HG03025 (cell line): ENCODE measurements around the gene LGALS3BP.
"Not testable (repeated sequence)": the region's sequence is repeated elsewhere in the genome, so short reads cannot be mapped to it uniquely, and the experiment has no call there.

Experiments used
- ATAC-seq: cut with Tn5 transposase; IDR thresholded peaks from one replicate; pipeline ENCODE4 v1.9.1; 2021; ENCODE audit warnings: mild to moderate bottlenecking, moderate library complexity; ENCODE audit not compliant: unreplicated experiment, low FRiP score

LGALS3BP gene

DNA sequence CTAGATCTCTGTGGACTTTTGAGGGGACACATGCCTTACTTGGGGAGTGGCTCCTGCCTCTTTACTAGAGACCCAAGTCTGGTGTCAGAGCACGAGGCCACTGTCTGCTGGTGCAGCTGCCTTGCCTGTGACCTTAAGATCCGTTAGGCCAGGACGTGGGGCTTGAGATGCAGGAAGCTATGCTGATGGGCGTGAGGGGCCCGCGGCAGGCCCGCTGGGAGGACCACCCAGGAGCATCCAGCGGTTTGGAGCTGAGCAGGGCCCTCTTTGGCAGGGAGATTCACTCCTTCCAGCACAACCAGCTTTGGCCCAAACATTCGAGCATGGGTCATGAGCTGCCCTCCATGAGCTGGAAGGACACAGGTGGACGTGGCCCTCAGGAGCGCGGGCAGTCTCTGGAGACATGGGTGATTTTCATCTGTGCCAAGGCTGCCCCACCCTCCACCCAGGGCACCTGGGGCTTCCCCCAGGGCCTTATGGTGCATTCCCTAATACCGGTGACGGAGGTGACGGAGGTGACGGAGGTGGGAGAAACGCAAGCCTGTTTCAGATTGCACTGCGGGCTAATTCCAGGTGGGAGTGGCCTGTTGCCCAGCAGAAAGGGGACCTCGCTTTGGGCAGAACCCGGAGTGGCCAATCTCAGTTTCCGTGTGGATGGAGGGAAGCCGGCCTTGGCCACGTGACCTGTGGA lies 12.7 kb downstream of the LGALS3BP start:
- ATAC-seq = no peak

DNA sequence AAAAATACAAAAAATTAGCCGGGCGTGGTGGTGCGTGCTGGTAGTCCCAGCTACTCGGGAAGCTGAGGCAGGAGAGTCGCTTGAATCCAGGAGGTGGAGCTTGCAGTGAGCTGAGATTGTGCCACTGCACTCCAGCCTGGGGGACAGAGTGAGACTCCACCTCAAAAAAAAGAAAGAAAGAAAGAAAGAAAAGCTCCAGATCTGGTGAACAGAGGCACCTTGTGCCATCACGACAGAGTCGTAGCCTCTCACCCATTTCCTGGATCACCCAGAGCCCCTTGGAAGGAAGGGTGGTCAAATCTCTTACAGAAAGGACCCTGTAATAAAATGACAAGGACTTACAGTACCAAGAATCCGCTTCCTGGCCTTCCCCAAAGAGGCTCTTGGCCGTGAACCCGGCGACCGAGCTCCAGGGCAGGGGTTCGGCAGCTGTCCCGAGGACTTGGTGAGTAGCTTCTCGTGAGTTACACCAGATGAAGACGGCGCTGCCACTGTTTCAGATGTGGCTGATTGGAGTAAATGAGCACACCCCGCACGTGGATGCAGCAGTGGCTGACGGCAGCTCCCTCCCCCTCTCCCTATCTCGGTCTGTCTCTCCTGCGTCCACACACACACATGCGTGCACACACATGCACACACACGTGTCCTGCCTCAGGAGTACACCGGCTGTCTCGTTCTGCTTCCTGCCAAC lies 13.5 kb downstream of the LGALS3BP start:
- ATAC-seq = no peak

DNA sequence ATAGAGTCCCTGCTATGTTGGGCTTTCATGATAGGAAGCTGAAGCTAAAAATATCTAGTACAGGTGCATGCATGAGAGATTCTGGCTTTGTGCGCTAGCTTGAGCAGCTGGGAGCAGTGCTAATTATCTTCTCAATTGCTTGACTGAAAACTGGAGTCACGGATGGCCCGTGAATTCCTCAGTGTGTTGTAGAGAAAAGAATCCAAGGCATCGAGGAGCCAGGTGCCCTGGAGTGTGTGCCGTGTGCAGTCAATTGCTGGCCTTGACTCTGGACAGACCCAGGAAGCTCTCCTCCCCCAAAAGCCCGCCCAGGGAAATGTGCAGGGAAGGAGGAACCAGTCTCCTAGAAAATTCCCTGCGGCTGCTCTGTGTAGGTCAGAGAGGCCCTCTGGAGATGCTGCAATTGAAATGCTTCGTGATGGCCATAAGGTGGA lies 14.2 kb downstream of the LGALS3BP start:
- ATAC-seq = no peak

DNA sequence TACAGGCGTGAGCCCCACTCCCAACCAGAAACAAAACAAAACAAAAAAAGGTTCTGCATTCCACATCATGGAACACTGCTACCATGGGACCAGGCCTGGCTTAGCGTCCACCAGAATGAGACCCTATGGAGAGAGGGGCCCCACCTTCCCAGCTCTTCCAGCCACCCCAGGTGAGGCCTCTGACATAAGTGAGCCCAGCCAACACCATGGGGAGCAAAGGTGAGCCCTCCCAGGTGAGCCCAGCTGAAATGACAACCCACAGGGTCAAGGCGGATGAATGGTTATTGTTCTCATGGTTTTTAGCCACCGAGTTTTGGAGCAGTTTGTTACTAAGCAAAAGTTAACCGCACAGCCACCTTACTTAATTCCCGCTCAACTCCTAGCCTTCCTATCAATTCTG lies 16.3 kb downstream of the LGALS3BP start:
- ATAC-seq = no peak

DNA sequence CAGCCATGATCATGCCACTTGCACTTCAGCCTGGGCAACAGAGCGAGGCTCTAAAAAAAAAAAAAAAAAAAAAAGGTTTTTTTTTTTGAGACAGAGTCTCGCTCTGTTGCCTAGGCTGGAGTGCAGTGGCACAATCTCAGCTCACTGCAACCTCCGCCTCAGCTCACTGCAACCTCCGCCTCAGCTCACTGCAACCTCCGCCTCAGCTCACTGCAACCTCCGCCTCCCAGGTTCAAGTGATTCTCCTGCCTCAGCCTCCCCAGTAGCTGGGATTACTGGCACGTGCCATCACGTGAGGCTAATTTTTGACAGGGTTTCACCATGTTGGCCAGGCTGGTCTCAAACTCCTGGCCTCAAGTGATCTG lies 16.8 kb downstream of the LGALS3BP start:
- not testable (repeated sequence) for ATAC-seq

DNA sequence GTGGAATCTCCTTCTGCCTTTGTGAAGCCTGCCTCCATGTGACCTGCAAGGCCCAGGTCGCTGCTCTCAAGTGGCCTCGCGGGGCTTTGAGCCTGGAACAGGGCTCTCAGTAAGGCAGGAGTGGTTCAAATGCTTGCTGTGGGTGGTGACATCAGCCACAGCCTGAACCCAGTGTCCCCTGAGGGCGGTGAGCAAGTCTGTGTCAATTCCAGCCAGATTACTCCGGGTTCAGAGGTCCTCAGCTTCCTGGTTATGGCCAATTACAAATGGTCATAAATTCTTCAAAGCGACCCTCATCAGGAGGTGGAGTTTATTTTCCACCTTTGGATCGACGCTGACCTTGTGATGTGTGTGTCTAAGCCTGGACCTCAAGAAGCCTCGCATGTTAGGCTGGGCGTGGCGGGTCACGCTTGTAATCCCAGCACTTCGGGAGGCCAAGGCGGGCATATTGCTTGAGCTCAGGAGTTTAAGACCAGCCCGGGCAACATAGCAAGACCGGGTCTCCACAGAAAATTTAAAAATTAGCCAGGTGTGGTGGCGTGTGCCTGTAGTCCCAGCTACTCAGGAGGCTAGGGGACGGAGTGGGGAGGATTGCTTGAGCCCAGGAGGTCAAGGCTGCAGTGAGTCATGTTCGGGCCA lies 17.3 kb downstream of the LGALS3BP start:
- no peak for ATAC-seq

DNA sequence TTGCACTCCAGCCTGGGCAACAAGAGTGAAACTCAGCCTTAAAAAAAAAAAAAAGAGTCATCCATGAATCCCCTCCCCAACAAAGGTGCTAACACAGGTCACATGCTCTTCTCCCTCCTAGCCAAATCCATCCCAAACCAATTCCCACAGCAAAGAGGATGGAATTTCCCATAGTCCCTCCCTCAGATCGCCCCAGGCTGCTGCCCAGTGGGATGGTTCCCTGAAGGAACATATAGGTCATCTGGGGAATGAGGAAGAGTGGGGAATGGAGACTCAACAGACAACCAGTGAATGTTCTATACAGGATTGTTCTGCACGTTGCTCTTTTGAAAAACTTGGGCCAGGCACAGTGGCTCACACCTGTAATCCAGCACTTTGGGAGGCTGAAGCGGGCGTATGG lies 18.2 kb downstream of the LGALS3BP start:
- no peak for ATAC-seq

DNA sequence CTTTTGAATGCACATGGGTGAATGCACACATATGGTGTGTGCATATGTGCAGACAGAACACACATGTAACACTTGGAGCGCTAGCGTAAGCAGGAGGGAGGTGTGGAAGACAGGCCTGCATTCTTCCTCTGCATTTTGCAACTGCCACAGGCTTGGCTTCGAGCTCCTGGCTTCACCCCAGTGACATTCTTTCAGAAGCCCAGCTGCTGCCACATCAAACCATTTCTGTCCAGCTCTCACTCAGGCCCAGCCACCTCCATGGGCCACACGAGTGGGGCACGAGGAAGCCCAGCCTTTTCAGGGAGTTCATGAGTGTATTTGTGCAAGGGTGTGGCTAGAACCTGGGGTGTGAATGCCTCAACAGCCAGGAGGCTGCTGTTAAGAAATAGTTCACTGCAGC lies 18.8 kb downstream of the LGALS3BP start:
- ATAC-seq = no peak

DNA sequence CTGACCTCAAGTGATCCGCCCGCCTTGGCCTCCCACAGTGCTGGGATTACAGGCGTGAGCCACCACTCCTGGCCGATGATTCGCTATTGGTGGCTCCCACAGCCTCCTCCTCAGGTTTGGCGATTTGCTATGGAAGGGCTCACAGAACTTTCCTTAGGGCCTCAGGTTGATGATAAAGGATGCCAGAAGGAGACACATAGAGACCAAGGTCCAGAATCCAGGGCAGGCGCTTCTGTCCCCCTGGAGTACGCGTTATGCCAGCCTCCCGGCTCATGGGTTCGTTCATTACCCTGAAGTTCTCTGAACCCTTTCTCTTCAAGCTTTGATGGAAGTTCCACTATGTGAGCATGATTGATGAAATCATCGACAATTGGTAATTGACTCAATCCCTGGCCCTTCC lies 19.9 kb downstream of the LGALS3BP start:
- ATAC-seq = no peak

DNA sequence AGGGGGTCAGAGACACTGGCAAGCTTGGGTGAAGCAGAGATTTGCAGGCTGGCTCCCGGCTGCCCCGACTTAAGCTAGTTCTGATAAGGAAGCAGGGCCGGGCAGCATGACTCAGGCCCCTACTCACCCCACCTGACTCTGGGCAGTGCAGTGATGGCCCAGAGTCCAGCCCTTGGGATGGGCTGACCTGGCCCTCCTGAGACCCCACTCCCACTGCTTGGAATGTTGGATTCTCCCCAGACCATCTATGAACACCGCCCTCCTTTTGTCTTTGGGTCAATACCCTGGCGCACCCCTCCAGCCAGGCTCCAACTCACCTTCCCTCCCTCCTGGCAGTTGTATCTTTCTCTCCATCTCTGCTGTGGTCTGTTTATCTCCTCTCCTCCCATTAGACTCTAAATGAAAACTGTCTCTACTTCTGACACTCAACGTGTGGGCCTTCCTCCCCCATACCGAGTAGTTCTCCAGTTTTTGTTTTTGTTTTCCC lies 21.0 kb downstream of the LGALS3BP start:
- no peak for ATAC-seq

DNA sequence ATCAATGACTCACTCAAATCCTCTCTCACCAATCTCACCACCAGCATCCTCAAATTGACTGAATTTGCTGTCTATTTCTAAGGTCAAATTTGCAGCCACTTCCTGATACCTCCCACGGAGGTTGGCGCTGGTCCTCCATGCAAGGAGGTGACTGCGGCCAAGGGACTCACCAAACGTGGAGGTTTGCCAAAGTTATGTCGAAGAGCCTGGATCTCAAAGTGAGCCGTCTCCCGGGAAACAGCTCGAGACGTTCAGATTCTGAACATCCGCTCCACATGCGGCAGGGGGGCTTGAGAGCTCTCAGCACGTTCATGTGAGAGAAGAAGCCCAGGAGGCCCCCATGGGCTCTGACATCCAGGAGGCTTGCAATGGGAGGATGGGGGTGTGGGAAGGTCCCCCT lies 22.6 kb downstream of the LGALS3BP start:
- ATAC-seq = no peak

DNA sequence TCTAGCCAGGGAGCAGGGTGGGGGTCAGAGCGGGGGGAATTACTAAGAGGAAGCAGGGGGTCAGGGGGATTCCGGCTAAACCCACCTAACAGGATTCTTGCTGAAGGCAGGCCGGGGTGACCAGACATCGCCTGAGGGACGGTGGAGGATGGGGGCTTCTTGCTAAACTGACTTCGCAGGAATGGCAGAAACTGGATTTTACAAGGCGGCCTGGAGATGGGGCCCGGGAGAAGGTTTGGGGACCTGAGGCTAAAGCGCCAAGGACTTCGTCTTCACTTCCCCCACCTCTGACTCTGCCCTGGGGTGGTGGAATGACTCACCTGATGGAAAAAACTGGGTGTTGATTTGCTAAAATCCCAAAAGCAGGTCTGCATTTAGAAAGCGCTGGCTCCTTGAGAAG lies 23.5 kb downstream of the LGALS3BP start:
- no peak for ATAC-seq

DNA sequence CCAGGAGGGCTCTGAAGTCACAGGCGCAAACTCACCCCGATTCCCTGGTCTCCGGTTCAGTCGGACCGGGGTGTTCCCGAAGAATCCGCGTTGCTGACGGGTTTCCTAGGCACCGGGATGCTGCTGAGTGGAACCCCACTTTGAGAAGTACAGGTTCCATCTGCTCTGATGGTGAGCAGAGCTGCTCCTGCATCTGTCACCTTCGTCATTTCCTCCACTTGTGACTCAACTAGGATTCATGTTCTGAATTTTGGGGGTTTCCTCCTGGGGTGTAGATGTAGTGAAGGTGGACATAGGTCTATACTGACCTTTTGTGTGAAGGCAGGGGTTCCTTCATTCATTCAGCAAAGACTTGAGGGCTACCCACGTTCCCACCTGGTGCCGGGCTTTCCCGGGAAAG lies 25.0 kb downstream of the LGALS3BP start:
- no peak for ATAC-seq

DNA sequence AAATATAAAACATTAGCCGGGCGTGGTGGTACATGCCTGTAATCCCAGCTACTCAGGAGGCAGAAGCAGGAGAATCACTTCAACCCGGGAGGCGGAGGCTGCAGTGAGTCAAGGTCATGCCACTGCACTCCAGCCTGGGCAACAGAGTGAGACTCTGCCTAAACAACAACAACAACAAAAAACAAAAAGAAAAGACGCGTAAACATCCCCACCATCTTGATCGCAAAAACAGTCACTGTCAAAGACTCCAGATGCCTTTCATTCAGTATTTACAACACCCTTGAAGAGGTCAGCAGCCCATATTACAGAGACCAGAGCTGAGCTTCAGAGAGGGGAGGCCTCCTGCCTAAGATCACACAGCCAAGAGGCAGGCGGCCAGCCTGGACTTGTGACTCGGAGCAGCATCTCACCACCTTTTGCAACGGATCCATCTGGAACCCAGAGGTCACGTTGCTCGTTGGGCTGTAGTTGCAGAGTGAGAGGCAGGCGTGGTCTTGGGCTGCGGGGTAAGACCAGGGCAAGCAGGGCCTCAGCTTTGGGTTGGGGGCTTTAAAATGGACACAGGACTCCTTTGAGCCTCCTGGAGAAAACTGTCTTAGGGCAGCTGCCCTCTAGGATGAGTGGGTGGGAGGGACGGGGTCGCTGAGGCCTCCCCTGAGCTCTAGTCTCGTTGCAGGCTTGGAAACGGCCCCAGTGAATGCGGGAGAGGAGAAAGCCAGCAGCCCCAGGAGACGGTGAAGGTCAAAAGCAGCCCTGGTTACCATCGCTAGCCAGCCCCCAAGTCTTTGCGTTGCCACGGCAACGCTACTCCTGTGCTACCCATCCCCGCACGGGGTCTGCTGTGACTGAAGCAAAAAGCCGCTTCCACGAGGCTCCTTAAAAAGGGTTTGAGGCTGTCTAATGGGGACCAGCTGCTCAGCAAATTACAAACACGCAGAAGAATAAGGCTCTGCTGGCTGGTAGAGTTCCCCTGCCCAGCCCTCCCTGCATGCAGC lies 26.1 kb downstream of the LGALS3BP start:
- no peak for ATAC-seq

DNA sequence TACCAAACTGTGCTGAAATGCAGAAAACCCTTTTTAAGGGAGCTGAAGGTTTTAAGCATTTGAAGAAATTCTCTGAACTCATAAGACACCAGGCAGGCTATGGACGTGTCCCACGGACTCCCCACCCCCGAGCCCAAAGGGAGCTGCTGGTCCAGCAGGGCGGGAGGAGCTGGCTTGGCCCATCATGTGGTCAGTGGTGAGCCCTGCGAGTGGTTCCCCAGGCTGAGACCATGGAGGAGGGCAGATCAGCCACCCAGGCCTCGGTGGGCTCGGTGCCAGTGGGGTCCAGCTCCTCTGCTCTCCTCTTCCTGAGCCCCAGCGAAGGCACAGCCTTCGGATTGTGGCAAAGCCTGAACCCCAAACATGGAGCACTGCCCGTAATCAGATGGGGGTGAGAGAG lies 27.0 kb downstream of the LGALS3BP start:
- no peak for ATAC-seq

DNA sequence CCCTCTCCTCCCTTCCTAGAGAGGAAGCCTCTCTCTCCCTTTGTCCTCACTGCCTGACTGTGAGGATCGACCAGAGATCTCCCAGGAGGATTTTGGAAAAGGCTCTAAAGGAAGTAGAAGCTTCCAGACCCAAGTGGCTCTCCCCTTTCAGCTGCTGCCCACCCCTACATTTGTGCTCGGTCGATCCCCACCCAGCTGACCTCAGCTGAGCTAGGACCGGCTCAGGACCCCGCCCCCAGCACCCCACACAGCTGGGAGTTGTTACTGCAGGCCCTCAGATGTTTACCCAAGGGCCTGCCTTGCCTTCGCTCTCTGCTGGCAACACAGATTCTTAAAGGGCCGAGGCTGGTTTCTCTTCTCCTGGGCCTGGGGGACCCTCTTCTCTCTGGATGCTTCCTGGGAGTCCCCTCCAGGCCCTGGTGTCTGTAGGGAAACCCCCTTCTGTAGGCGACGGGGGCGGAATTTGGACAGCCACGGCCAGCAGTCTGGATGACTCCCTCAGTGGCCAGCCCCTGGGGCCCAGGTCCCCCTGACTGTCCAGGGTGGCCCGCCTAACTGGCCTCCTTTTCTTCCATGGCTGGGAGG lies 27.7 kb downstream of the LGALS3BP start:
- ATAC-seq = no peak

DNA sequence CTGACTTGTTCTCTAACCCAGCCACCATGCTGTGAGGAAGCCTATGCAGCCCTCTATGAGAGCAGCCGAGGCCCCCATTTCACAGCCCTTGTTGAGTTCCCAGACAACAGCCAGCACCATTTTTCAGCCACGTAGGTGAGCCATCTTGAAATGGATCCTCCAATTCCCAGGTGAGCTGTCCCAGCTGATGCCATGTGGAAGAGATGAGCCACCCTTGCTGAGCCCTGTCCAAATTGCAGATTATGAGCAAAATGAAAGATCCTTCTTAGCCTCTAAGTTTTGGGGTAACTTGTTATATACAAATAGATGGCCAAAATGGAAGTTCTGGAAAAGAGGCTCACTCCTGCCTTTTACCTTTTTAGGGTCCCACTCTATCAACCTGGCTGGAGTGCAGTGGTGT lies 28.9 kb downstream of the LGALS3BP start:
- ATAC-seq = no peak

DNA sequence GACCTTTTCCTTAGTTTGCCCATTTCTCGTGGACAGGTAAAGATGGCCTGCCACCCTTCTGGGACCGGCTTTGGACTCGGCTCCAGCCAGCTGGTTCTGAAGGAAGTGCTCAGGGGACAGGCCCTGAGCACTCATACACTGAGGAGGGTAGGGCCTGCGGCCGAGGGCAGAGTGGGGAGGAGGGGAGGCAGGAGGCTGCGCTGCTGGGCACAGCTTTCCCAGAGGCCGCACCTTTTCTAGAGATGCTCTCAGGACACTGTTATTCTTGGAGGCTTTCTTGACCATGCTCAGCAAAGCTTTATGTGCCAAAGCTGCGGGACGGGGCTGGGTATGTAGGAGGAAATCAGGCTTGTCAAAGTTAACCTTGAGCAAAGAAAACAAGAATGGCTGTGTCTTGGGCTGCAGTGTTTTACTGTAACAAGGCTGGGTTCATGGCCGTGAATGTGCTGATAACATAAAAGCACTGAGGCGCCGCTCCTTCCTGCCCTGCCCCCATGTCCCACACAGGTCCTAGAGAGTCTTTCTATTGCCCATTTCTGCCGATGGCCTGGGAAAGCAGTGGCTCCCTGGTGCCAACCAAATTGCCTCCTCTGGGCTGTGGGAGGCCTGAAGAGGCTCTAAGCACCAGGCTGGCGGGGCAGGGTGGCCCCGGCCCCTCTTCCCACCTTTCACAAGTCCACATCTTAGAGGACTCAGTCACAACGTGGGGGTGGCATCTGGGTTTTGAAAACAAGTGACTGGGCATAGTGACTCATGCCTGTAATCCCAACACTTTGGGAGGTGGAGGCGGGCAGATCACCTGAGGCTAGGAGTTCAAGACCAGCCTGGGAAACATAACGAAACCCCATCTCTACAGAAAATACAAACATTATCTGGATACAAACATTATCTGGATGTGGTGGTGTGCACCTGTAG lies 32.2 kb downstream of the LGALS3BP start:
- no peak for ATAC-seq

DNA sequence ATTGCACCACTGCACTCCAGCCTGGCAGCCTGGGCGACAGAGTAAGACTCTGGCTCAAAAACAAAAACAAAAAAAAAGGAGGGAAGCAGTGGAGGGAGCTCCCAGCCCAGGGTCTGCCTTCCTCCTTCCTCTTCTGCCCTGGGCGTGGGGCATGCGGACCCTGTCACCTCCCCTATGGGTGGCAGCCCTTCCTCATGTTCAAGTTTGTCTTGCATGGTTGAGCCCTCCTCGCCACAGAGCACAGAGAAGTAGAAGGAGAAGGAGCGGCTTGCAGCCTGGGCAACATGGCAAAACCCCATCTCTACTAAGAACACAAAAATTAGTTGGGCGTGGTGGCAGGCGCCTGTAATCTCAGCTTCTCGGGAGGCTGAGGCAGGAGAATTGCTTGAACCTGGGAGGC lies 33.1 kb downstream of the LGALS3BP start:
- ATAC-seq = no peak
